NOMO-1 treated with DMSO at 0.1 percent for 48 hours (cell line): ENCODE measurements around the gene RAB24.
"Not testable (repeated sequence)": the region's sequence is repeated elsewhere in the genome, so short reads cannot be mapped to it uniquely, and the experiment has no call there.

ENCODE experiments used
- DNase-seq: peaks from one replicate; lab custom pipeline; 2025; ENCODE audit not compliant: unreplicated experiment; lab: John Stamatoyannopoulos, UW

Gene RAB24

DNA sequence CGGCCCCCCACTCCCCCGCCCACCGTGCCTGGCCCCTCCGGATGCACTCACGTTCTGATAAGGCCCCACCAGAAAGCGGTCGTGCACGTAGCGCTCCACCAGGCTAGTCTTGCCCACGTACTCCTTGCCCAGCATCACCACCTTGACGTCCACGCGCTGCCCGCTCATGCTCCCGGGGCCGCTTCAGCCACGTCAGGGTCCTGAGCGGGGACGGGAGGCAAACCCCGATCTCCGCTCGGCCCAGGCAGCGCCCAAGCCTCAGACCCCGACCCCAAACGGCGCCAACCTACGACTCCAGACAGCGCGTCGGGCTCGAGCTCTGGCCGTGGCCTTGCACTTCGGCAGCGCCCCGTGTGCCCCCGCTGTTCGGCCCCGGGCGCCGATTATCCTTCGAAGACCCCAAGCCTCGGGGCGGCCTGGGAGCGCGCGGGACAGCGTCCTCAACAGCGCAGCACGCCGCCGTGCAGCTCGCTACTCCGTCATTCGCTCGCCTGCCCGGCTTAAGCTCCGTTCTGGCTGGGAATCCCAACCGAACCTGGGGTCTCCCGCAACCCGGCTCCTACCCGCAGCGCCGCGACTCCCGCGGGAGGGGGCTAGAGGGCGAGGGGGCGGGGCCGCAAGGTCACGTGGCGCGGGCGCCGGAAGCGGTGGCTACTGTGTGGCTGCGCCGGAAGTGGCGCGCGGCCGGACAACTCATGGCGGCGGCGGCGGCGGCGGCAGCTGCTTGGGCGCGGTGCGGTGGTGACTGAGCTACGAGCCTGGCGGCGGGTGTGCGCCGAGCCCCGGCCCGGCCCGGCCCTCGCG is at the start of gene RAB24, which contains the start of gene PRELID1:
RAB24 (minus strand) TSS at position 599 of the 804 bp plus-strand sequence; CDS start at position 168, 431 bp downstream.
PRELID1 (plus strand) TSS at position 679 of the 804 bp plus-strand sequence. CDS start 187 bp downstream, outside the sequence.
- peak; percentile 64 for DNase-seq

DNA sequence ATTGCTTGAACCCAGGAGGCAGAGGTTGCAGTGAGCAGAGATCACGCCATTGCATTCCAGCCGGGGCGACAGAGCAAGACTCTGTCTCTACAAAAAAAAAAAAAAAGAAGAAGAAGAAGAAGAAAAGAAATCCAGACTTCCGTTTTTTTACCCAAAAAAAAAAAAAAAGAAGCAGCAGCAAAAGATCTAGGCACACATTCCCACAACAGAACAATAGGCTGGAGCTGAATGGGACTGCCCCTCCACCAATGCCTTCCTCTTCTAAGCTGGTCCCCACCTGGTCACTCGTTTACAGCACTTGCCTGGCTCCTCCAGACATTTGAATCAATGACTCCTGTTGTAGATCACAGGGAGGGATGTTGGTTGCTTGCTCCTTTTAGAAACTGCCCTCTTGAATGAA is 49.6 kb upstream of the RAB24 start:
- peak; percentile 42 for DNase-seq

DNA sequence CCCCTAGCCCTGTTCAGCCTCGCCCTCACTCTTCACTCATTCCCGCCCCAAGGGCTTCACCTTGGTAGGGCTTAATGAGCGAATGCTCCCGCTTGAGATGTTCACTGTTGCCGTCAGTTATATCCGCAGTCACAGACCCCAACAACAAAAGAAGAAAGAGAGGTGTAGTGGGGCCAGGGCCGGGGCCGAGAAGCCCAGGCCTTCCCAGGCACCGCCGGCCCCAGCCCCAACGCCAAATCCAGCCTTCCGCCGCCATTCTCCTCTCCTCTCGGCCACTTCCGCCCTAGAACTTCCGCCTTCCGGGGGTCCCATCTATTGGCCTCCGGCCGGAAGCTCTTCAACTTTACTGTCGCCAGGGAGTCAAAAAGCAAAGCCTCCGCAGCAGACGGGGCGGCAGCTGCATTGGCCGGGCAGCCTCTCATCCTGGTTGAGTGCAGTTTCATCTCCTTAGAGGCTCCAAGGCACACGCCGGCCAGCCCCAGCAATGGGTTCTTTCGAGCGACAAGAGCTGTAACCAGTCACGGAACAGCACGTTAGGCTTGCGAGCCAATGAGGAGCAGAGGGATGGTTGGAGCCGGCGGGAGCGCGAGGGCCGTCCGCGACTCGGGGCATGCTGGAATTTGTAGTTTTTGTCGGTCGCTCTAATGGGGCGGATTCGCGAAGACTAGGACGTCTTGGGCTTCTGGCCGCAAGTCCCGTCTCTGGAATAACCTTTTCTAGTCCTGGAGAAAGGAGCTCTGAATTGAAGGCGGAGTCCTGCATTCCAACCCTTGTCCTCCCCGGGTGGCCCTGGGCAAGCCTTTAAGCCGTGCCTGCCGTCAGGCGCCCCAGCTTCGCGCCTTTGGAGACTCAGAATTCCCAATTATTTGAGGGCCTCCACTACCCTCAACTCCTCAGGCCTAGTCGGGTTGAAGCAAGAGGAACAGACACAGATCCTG is 48.1 kb upstream of the RAB24 start, which contains the start of gene LMAN2:
LMAN2 (minus strand) TSS at position 277 of the 938 bp plus-strand sequence; CDS start at position 256, 21 bp downstream.
- DNase-seq, result peak; percentile 97

DNA sequence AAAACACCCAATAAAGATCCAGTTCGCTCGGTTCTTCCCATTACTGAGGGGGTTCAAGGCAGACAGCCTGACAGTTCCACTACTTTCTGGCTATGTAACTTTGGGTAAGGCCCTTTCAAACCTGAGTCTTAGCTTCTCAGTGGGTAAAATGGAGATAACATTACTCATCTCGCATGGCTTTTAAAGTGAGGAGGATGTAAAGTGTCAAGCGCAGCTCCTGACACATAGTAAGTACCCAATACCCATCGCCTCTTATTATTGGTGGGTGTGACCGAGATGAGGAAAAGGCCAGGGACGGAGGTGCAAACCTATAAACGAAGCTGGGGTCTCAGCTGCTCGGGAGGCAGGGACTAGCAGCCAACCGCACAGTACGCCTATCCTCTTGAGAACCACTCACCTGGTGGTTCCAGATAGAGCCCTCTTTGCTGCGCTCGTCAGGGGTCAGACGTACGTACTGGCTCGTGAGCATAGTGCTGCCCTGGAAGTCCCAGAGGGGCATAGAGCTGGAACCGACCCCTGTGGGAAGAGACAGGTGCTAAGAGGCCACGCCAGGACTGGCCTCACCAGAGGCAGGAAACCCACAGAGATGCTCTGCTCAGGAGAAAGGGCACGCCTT is 47.4 kb upstream of the RAB24 start:
- DNase-seq, result no peak

GRCh38 chr5:177349762-177350161 is 46.2 kb upstream of the RAB24 start:
- DNase-seq, result no peak

DNA sequence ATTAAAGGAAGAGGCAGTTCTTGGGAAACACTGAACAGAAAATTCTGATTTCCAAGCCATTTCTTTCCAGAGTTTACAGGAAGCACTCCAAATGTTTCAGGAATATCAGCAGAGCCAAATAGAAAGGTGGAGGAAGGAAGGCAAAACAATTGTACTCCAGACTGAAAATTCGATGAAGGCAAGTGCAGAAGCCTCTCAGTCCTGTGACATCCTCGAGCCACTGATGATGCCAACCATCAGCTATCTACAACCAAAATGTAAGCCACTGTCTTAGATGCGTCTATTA is 45.8 kb upstream of the RAB24 start:
- no peak for DNase-seq

DNA sequence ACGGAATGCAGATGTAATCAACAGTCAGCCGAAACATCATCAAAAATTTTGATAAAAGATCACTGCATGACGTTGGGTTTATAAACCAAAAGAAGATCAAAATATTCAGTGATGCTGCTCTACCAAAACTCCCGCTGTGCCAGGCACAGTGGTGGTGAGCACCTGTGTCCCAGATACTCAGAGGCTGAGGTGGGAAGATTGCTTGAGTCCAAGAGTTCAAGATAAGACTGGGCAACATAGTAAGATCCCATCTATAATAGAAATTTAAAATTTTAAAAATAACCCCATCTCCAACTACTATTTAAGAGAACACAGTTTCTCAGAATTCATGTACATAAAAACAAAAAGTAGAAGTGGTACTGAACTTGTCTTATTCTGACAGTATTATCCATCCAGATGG is 44.2 kb upstream of the RAB24 start:
- no peak for DNase-seq

GRCh38 chr5:177346820-177347219 is 43.3 kb upstream of the RAB24 start:
- no peak for DNase-seq

GRCh38 chr5:177344891-177345290 is 41.4 kb upstream of the RAB24 start:
- DNase-seq, result no peak

GRCh38 chr5:177343777-177344176 is 40.3 kb upstream of the RAB24 start:
- no peak for DNase-seq

DNA sequence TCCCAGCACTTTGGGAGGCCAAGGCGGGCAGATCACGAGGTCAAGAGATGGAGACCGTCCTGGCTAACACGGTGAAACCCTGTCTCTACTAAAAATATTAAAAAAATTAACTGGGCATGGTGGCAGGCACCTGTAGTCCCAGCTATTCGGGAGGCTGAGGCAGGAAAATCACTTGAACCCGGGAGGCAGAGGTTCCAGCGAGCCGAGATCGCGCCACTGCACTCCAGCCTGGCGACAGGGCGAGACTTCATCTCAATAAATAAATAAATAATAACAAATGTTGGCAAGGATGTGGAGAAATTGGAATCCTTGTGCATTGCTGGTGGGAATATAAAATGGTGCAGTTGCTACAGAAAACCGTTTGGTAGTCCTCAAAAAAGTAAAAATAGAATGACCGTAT is 39.5 kb upstream of the RAB24 start:
- DNase-seq, result not testable (repeated sequence)

- DNase-seq, result no peak
Observed at GRCh38 chr5:177339107-177339638, 35.7 kb upstream of the RAB24 start.

DNA sequence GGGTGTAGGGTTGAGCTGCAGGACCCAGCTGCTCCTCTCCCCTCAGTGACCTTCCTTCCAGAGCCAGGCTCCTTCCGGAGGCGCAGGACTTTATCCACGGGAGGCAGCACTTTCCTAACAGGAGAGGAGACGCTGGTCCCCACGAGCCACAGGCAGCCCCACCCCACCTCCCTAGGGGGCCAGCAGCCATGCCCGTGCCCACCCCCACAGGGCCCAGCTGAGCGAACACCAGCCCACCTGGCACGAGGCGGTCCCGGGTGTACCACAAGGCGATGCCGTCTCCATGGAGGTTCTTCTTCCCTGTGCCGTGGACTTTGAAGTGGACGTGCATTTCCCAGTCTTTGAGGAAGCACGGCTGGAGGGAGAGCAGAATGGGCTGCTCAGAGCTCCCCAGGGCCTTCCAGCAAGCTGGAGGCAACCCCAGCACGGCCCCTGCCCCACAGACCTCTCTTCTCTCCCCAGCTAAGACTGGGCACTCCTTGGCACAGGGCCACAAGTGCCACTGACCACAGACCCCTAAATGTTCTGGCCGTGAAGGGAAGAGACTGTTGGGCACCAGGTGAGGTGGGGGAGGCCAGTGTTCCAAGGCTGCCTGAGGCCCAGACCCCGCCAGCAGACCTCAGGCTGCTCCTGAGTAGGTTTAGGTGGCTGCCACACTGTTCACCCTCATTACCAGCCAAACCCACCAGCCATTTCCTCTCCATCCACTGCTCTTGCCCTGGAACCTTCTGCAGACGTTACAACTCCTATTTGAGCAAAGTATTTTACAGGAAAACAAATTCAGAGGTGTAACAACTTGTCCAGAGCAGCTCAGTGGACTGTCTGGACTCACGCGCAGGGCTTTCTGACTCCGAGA is 35.0 kb upstream of the RAB24 start:
- DNase-seq, result no peak

DNA sequence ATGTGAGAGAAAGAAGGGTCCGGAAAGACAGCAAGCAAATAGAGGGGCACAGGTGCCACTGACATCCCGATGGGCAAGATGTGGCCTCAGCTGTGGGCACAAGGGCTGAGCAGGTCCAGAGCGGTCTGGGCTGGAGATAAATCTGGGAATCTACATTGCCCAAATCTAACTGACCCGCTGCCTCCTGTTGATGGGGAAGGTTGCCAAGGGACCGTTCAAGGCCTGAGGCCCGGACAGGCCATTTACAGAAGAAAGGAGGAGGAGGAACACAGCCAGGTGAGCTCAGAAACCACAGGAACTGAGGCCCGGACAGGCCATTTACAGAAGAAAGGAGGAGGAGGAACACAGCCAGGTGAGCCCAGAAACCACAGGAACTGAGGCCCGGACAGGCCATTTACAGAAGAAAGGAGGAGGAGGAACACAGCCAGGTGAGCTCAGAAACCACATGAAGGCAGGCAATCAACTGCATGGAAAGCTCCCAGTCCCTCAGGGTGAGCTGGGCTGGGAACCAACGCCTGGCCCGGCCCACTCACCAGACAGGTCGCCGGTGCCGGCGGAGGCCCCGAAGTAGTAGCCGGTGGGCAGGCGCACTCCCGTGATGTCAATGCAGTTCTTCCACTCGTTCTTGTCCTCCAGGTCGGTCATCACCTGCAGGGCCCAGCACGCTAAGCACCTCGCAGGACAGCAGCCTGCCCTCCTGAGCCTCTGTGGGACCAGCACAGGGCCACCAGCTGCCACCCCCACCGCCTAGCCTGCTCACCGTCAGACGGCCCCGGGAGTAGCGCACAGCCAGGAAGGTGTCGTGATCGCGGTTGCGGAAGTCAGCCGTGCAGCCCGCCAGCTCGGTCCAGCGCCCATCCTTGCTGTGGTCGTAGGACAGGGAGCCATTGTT is 33.3 kb upstream of the RAB24 start:
- no peak for DNase-seq

DNA sequence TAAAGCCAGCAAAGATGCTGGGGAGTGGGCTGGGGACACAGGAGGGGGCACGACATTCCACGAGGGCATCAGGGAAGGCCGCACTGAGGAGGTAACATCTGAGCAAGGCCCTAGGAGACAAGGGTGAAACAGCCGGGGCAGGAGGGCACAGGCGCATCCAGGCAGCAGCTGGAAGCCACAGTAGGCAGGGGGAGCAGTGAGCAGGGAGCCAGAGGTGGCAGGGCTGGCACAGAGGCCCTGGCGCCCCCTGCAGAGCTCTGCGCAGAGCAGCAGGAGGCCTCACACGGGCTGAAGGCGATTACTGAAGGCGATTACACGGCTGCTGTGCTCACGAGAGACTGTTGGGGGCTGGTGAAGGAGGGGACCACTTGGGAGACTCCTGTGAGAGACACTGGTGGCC is 32.6 kb upstream of the RAB24 start:
- DNase-seq, result peak; percentile 40

GRCh38 chr5:177335701-177336065 is 32.2 kb upstream of the RAB24 start:
- no peak for DNase-seq

GRCh38 chr5:177334781-177335700 is 31.5 kb upstream of the RAB24 start:
- no peak for DNase-seq

- no peak for DNase-seq
Observed at GRCh38 chr5:177334155-177334551, 30.6 kb upstream of the RAB24 start.
